Measurements from ENCODE around the gene TMEM217. TPM values are rescaled to one million over a fixed set of nuclear protein-coding genes. Genes with fewer than 3 reads are reported as not detected.

Gene TMEM217
- total and polyA plus RNA-seq, 2 of the 8 experiments (the other 6 are each of a cell fraction or from before 2014, with no cell fraction given): 0.60 to 1.1 TPM

DNA sequence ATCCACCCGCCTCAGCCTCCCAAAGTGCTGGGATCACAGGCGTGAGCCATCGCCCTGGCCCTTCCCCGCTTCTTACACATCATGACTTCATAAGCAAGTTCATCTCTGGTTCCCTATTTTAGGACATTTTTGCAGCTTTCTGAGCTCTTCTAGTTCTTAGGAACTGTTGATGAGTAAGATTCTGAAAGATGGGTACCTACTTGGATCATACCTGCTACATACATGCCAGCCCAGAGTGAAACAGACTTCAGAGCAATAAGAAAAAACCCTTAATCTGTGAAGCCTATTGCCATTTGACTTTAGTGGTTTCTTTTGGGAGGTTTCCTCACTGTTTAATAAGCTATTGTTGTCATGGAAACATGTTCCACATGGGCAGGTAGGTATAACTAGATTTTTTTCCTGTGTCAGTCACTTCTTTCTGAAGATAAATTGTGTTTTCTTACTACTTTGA lies 27.9 kb upstream of the TMEM217 start (continued):
- TF ChIP-seq, protein P1, sequence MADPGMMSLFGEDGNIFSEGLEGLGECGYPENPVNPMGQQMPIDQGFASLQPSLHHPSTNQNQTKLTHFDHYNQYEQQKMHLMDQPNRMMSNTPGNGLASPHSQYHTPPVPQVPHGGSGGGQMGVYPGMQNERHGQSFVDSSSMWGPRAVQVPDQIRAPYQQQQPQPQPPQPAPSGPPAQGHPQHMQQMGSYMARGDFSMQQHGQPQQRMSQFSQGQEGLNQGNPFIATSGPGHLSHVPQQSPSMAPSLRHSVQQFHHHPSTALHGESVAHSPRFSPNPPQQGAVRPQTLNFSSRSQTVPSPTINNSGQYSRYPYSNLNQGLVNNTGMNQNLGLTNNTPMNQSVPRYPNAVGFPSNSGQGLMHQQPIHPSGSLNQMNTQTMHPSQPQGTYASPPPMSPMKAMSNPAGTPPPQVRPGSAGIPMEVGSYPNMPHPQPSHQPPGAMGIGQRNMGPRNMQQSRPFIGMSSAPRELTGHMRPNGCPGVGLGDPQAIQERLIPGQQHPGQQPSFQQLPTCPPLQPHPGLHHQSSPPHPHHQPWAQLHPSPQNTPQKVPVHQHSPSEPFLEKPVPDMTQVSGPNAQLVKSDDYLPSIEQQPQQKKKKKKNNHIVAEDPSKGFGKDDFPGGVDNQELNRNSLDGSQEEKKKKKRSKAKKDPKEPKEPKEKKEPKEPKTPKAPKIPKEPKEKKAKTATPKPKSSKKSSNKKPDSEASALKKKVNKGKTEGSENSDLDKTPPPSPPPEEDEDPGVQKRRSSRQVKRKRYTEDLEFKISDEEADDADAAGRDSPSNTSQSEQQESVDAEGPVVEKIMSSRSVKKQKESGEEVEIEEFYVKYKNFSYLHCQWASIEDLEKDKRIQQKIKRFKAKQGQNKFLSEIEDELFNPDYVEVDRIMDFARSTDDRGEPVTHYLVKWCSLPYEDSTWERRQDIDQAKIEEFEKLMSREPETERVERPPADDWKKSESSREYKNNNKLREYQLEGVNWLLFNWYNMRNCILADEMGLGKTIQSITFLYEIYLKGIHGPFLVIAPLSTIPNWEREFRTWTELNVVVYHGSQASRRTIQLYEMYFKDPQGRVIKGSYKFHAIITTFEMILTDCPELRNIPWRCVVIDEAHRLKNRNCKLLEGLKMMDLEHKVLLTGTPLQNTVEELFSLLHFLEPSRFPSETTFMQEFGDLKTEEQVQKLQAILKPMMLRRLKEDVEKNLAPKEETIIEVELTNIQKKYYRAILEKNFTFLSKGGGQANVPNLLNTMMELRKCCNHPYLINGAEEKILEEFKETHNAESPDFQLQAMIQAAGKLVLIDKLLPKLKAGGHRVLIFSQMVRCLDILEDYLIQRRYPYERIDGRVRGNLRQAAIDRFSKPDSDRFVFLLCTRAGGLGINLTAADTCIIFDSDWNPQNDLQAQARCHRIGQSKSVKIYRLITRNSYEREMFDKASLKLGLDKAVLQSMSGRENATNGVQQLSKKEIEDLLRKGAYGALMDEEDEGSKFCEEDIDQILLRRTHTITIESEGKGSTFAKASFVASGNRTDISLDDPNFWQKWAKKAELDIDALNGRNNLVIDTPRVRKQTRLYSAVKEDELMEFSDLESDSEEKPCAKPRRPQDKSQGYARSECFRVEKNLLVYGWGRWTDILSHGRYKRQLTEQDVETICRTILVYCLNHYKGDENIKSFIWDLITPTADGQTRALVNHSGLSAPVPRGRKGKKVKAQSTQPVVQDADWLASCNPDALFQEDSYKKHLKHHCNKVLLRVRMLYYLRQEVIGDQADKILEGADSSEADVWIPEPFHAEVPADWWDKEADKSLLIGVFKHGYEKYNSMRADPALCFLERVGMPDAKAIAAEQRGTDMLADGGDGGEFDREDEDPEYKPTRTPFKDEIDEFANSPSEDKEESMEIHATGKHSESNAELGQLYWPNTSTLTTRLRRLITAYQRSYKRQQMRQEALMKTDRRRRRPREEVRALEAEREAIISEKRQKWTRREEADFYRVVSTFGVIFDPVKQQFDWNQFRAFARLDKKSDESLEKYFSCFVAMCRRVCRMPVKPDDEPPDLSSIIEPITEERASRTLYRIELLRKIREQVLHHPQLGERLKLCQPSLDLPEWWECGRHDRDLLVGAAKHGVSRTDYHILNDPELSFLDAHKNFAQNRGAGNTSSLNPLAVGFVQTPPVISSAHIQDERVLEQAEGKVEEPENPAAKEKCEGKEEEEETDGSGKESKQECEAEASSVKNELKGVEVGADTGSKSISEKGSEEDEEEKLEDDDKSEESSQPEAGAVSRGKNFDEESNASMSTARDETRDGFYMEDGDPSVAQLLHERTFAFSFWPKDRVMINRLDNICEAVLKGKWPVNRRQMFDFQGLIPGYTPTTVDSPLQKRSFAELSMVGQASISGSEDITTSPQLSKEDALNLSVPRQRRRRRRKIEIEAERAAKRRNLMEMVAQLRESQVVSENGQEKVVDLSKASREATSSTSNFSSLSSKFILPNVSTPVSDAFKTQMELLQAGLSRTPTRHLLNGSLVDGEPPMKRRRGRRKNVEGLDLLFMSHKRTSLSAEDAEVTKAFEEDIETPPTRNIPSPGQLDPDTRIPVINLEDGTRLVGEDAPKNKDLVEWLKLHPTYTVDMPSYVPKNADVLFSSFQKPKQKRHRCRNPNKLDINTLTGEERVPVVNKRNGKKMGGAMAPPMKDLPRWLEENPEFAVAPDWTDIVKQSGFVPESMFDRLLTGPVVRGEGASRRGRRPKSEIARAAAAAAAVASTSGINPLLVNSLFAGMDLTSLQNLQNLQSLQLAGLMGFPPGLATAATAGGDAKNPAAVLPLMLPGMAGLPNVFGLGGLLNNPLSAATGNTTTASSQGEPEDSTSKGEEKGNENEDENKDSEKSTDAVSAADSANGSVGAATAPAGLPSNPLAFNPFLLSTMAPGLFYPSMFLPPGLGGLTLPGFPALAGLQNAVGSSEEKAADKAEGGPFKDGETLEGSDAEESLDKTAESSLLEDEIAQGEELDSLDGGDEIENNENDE (IDR thresholded peaks at IDR 0.05; ENCODE audit: insufficient replicate concordance, low read length): no peak
